ENCODE results near the gene PVALB.
"Not testable (repeated sequence)": the region's sequence is repeated elsewhere in the genome, so short reads cannot be mapped to it uniquely, and the experiment has no call there.

Gene PVALB

GRCh38 chr22:36756746-36757655 lies 59.8 kb downstream of the PVALB start:
- H2AFZ ChIP-seq (ENCODE audit: low read length), result no peak overlapping the region
- H3K9me2 ChIP-seq (replicated peaks; ENCODE audit: insufficient read depth, low read length), result no peaks in the 10 kb centered on the region
- no peak overlapping the region for H3K4me2 ChIP-seq (ENCODE audit: low read depth, low read length)
- H3K36me3 ChIP-seq (replicated peaks; ENCODE audit: insufficient read depth, low read length), result no peaks in the 10 kb centered on the region
- H3K79me2 ChIP-seq (ENCODE audit: low read length), result no peaks in the 10 kb centered on the region
- H3K9ac ChIP-seq (ENCODE audit: low read length), result no peak overlapping the region
- H3F3A ChIP-seq (ENCODE audit: insufficient read depth, low read length), result no peaks in the 10 kb centered on the region
- DNase-seq, result no peak
- no peak for TF ChIP-seq CTCF (IDR thresholded peaks at IDR 0.05; ENCODE audit: low read length)
- no peak for TF ChIP-seq EZH2phosphoT487 (IDR thresholded peaks at IDR 0.05; ENCODE audit: low read length)
- no peak for TF ChIP-seq EZH2 (optimal IDR thresholded peaks at IDR 0.05; ENCODE audit: low read depth, low read length)
- H3K9me3 ChIP-seq (replicated peaks; ENCODE audit: insufficient read depth, low read length), result no peaks in the 10 kb centered on the region
- H3K27me3 ChIP-seq (replicated peaks; ENCODE audit: insufficient read depth, low read length), result peaks cover 50% of the 10 kb centered on the region
- H3K27ac ChIP-seq (ENCODE audit: low read length), result no peak overlapping the region
- H4K20me1 ChIP-seq (ENCODE audit: insufficient read depth, low read length), result no peaks in the 10 kb centered on the region
- no peaks in the 10 kb centered on the region for H3K4me1 ChIP-seq (ENCODE audit: low read length)
- no peak overlapping the region for H3K4me3 ChIP-seq (ENCODE audit: low read length)

GRCh38 chr22:36756031-36756430 lies 60.8 kb downstream of the PVALB start:
- H3K9me2 ChIP-seq (replicated peaks; ENCODE audit: insufficient read depth, low read length), result no peaks in the 10 kb centered on the region
- no peak overlapping the region for H3K4me3 ChIP-seq (ENCODE audit: low read length)
- no peak overlapping the region for H3K9ac ChIP-seq (ENCODE audit: low read length)
- H3K4me2 ChIP-seq (ENCODE audit: low read depth, low read length), result no peak overlapping the region
- no peak overlapping the region for H2AFZ ChIP-seq (ENCODE audit: low read length)
- H3K36me3 ChIP-seq (replicated peaks; ENCODE audit: insufficient read depth, low read length), result no peaks in the 10 kb centered on the region
- H3K9me3 ChIP-seq (replicated peaks; ENCODE audit: insufficient read depth, low read length), result no peaks in the 10 kb centered on the region
- TF ChIP-seq EZH2 (optimal IDR thresholded peaks at IDR 0.05; ENCODE audit: low read depth, low read length) (no peak), CTCF (IDR thresholded peaks at IDR 0.05; ENCODE audit: low read length) (no peak), EZH2phosphoT487 (IDR thresholded peaks at IDR 0.05; ENCODE audit: low read length) (no peak)
- no peaks in the 10 kb centered on the region for H3F3A ChIP-seq (ENCODE audit: insufficient read depth, low read length)
- H4K20me1 ChIP-seq (ENCODE audit: insufficient read depth, low read length), result no peaks in the 10 kb centered on the region
- peaks cover 53% of the 10 kb centered on the region for H3K27me3 ChIP-seq (replicated peaks; ENCODE audit: insufficient read depth, low read length)
- H3K79me2 ChIP-seq (ENCODE audit: low read length), result no peaks in the 10 kb centered on the region
- no peaks in the 10 kb centered on the region for H3K4me1 ChIP-seq (ENCODE audit: low read length)
- H3K27ac ChIP-seq (ENCODE audit: low read length), result no peak overlapping the region
- DNase-seq, result no peak

- H3K9me2 ChIP-seq (replicated peaks; ENCODE audit: insufficient read depth, low read length), result no peaks in the 10 kb centered on the region
- H3F3A ChIP-seq (ENCODE audit: insufficient read depth, low read length), result no peaks in the 10 kb centered on the region
- H3K36me3 ChIP-seq (replicated peaks; ENCODE audit: insufficient read depth, low read length), result no peaks in the 10 kb centered on the region
- H3K4me3 ChIP-seq (ENCODE audit: low read length), result no peak overlapping the region
- no peak for DNase-seq
- no peak overlapping the region for H3K27ac ChIP-seq (ENCODE audit: low read length)
- no peak for TF ChIP-seq CTCF (IDR thresholded peaks at IDR 0.05; ENCODE audit: low read length)
- TF ChIP-seq EZH2 (optimal IDR thresholded peaks at IDR 0.05; ENCODE audit: low read depth, low read length), result no peak
- TF ChIP-seq EZH2phosphoT487 (IDR thresholded peaks at IDR 0.05; ENCODE audit: low read length), result no peak
- no peaks in the 10 kb centered on the region for H3K4me1 ChIP-seq (ENCODE audit: low read length)
- no peak overlapping the region for H3K9ac ChIP-seq (ENCODE audit: low read length)
- H3K4me2 ChIP-seq (ENCODE audit: low read depth, low read length), result no peak overlapping the region
- H4K20me1 ChIP-seq (ENCODE audit: insufficient read depth, low read length), result no peaks in the 10 kb centered on the region
- no peak overlapping the region for H2AFZ ChIP-seq (ENCODE audit: low read length)
- H3K79me2 ChIP-seq (ENCODE audit: low read length), result no peaks in the 10 kb centered on the region
- no peaks in the 10 kb centered on the region for H3K9me3 ChIP-seq (replicated peaks; ENCODE audit: insufficient read depth, low read length)
- peaks cover 57% of the 10 kb centered on the region for H3K27me3 ChIP-seq (replicated peaks; ENCODE audit: insufficient read depth, low read length)
Observed at GRCh38 chr22:36755316-36755715, 61.5 kb downstream of the PVALB start.

- H3K4me2 ChIP-seq (ENCODE audit: low read depth, low read length); H4K20me1 ChIP-seq (ENCODE audit: insufficient read depth, low read length); H3K9me3 ChIP-seq (replicated peaks; ENCODE audit: insufficient read depth, low read length); DNase-seq; H3K27ac ChIP-seq (ENCODE audit: low read length); H3K4me1 ChIP-seq (ENCODE audit: low read length); H3K9me2 ChIP-seq (replicated peaks; ENCODE audit: insufficient read depth, low read length); H3K79me2 ChIP-seq (ENCODE audit: low read length); H3K36me3 ChIP-seq (replicated peaks; ENCODE audit: insufficient read depth, low read length); H3F3A ChIP-seq (ENCODE audit: insufficient read depth, low read length); H3K9ac ChIP-seq (ENCODE audit: low read length); H3K4me3 ChIP-seq (ENCODE audit: low read length); H2AFZ ChIP-seq (ENCODE audit: low read length): not testable (repeated sequence)
- peaks cover 61% of the 10 kb centered on the region for H3K27me3 ChIP-seq (replicated peaks; ENCODE audit: insufficient read depth, low read length)
Observed at GRCh38 chr22:36754881-36755280, 62.0 kb downstream of the PVALB start.
